ENCODE measurements around the gene TAF4B. TPM values are rescaled to one million over a fixed set of nuclear protein-coding genes. Genes with fewer than 3 reads are reported as not detected.
"Not testable (repeated sequence)": the region's sequence is repeated elsewhere in the genome, so short reads cannot be mapped to it uniquely, and the experiment has no call there.

The TAF4B gene
- total and polyA plus RNA-seq, 2 of the 8 experiments (the other 6 are each of a cell fraction or from before 2014, with no cell fraction given) = 9.3 to 19.8 TPM

DNA sequence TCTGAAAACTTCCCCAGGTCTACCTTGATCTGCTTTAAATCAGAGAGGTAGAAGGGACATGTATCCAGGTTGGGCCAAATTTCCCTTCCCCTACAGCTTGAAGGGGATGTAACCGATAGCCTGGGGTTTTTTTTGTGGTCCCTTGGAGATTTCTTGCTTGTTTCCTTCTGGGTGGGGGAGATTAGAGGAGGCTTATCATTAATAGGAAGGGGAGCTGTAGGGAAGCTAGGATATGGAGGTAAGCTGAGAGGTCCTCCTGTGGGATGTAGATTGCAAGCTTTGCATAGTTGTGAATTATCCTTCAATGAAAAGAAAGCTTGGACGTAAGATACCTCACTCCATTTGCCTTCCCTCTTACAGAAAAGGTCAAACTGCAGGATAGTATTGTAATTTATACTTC is 11.1 kb downstream of the TAF4B start:
- H3K4me1 ChIP-seq (replicated peaks in 1 of 4; ENCODE audit: control insufficient read depth in 3 of 4, insufficient read depth in 4 of 4, low read length in 3 of 4) = peaks cover 0 to 33% (median 12%) of the 10 kb centered on the region in 4 experiments; a peak in 4 of 7 replicates
- POLR2A ChIA-PET (ENCODE audit: partially characterized antibody) = interaction anchor here (1.2 kb wide), 1 partner anchor 12 kb away, joined by 3 read pairs; no protein-coding TSS in a partner anchor

DNA sequence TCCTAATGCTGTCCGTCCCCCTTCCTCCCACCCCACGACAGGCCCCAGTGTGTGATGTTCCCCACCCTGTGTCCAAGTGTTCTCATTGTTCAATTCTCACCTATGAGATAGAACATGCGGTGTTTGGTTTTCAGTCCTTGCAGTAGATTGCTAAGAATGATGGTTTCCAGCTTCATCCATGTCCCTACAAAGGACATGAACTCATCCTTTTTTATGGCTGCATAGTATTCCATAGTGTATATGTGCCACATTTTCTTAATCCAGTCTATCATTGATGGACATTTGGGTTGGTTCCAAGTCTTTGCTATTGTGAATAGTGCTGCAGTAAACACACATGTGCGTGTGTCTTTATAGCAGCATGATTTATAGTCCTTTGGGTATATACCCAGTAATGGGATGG is 12.5 kb downstream of the TAF4B start:
- H4K8ac ChIP-seq (ENCODE audit: extremely low read depth, insufficient read depth, low read length); H3K23ac ChIP-seq (ENCODE audit: insufficient read length); H3K27ac ChIP-seq (ENCODE audit: low read depth, low read length); H3K56ac ChIP-seq (replicated peaks; ENCODE audit: insufficient read length, low read depth, low read length); CTCF ChIA-PET (ENCODE audit: partially characterized antibody); H4K20me1 ChIP-seq (replicated peaks in 1 of 2; ENCODE audit: control insufficient read depth in 1 of 2, insufficient read depth in 2 of 2, low read length in 2 of 2); H4K91ac ChIP-seq (replicated peaks; ENCODE audit: insufficient read length, low read length); H3K79me1 ChIP-seq (ENCODE audit: low read depth, low read length); H3K4me3 ChIP-seq (ENCODE audit: extremely low read depth in 1 of 4, insufficient read depth in 2 of 4, low read depth in 3 of 4, low read length in 4 of 4); H3K4me2 ChIP-seq (ENCODE audit: insufficient read depth in 1 of 2, low read depth in 2 of 2, low read length in 2 of 2); H2AK5ac ChIP-seq (ENCODE audit: low read depth, low read length); H3K23me2 ChIP-seq (ENCODE audit: low read depth, low read length); H3K9ac ChIP-seq (replicated peaks in 1 of 4; ENCODE audit: extremely low read depth in 1 of 4, low read depth in 3 of 4, low read length in 3 of 4); H2BK120ac ChIP-seq (replicated peaks; ENCODE audit: low read depth, low read length); H2BK5ac ChIP-seq (ENCODE audit: low read depth, low read length); H3K9me3 ChIP-seq (ENCODE audit: insufficient read depth in 2 of 2, low read depth in 1 of 2, low read length in 1 of 2); H3K4ac ChIP-seq (replicated peaks; ENCODE audit: insufficient read length, low read depth, low read length); H3K14ac ChIP-seq (ENCODE audit: insufficient read length); H4K5ac ChIP-seq (ENCODE audit: insufficient read length, low read depth, low read length); POLR2A ChIA-PET (ENCODE audit: partially characterized antibody); H2BK15ac ChIP-seq (ENCODE audit: low read length); H2AFZ ChIP-seq (ENCODE audit: low read length); H2BK12ac ChIP-seq (ENCODE audit: low read depth, low read length); H3K18ac ChIP-seq (ENCODE audit: extremely low read depth, low read length); H3K27me3 ChIP-seq (replicated peaks in 1 of 4; ENCODE audit: control insufficient read depth in 3 of 4, extremely low read depth in 1 of 4, insufficient read depth in 3 of 4, low read length in 3 of 4); H3K36me3 ChIP-seq (ENCODE audit: control insufficient read depth in 2 of 4, insufficient read depth in 4 of 4, low read length in 3 of 4); FAIRE-seq; H2BK20ac ChIP-seq (ENCODE audit: low read length); DNase-seq (ENCODE audit: low read depth in 1 of 2, low spot score in 2 of 2): not testable (repeated sequence)
- WGBS, 2 experiments (ENCODE audit: extremely low coverage in 1 of 2, insufficient coverage in 1 of 2, insufficient read length in 1 of 2, insufficient replicate concordance in 2 of 2, low coverage in 1 of 2, low lambda C conversion rate in 2 of 2, missing lambda C conversion rate in 1 of 2) = 87% methylated on average over 4 of the region's 4 CpGs; no CpG with 5 or more reads in 1 of the 2 experiments
- peaks cover 3 to 65% of the 10 kb centered on the region in 2 experiments; a peak in 3 of 4 replicates for H3K79me2 ChIP-seq (ENCODE audit: control insufficient read depth in 1 of 2, insufficient read depth in 2 of 2, low read length in 2 of 2)
- peaks cover 0 to 23% (median 8%) of the 10 kb centered on the region in 4 experiments; a peak in 4 of 7 replicates for H3K4me1 ChIP-seq (replicated peaks in 1 of 4; ENCODE audit: control insufficient read depth in 3 of 4, insufficient read depth in 4 of 4, low read length in 3 of 4)

More for the DNA sequence above, 11.1 kb downstream of the TAF4B start:
- H2BK12ac ChIP-seq (ENCODE audit: low read depth, low read length); H3K9ac ChIP-seq (replicated peaks in 1 of 4; ENCODE audit: extremely low read depth in 1 of 4, low read depth in 3 of 4, low read length in 3 of 4); H3K9me3 ChIP-seq (ENCODE audit: insufficient read depth in 2 of 2, low read depth in 1 of 2, low read length in 1 of 2); H4K8ac ChIP-seq (ENCODE audit: extremely low read depth, insufficient read depth, low read length); H3K27ac ChIP-seq (ENCODE audit: low read depth, low read length); H3K79me1 ChIP-seq (ENCODE audit: low read depth, low read length); H2BK20ac ChIP-seq (ENCODE audit: low read length); H4K5ac ChIP-seq (ENCODE audit: insufficient read length, low read depth, low read length); H3K27me3 ChIP-seq (replicated peaks in 1 of 4; ENCODE audit: control insufficient read depth in 3 of 4, extremely low read depth in 1 of 4, insufficient read depth in 3 of 4, low read length in 3 of 4); H4K20me1 ChIP-seq (replicated peaks in 1 of 2; ENCODE audit: control insufficient read depth in 1 of 2, insufficient read depth in 2 of 2, low read length in 2 of 2); H3K4ac ChIP-seq (replicated peaks; ENCODE audit: insufficient read length, low read depth, low read length); H3K36me3 ChIP-seq (ENCODE audit: control insufficient read depth in 2 of 4, insufficient read depth in 4 of 4, low read length in 3 of 4); H3K56ac ChIP-seq (replicated peaks; ENCODE audit: insufficient read length, low read depth, low read length); H2AFZ ChIP-seq (ENCODE audit: low read length); H2BK120ac ChIP-seq (replicated peaks; ENCODE audit: low read depth, low read length); H3K23ac ChIP-seq (ENCODE audit: insufficient read length); H3K23me2 ChIP-seq (ENCODE audit: low read depth, low read length); H3K4me3 ChIP-seq (ENCODE audit: extremely low read depth in 1 of 4, insufficient read depth in 2 of 4, low read depth in 3 of 4, low read length in 4 of 4); H2AK5ac ChIP-seq (ENCODE audit: low read depth, low read length); H3K14ac ChIP-seq (ENCODE audit: insufficient read length); H4K91ac ChIP-seq (replicated peaks; ENCODE audit: insufficient read length, low read length); FAIRE-seq; H2BK5ac ChIP-seq (ENCODE audit: low read depth, low read length); H3K18ac ChIP-seq (ENCODE audit: extremely low read depth, low read length); DNase-seq (ENCODE audit: low read depth in 1 of 2, low spot score in 2 of 2); H2BK15ac ChIP-seq (ENCODE audit: low read length): not testable (repeated sequence)
- CTCF ChIA-PET (ENCODE audit: partially characterized antibody) = interaction anchor here (1.0 kb wide), 1 partner anchor 316 kb away, joined by 3 read pairs; no protein-coding TSS in a partner anchor
- peaks cover 3 to 64% of the 10 kb centered on the region in 2 experiments; a peak in 3 of 4 replicates for H3K79me2 ChIP-seq (ENCODE audit: control insufficient read depth in 1 of 2, insufficient read depth in 2 of 2, low read length in 2 of 2)
- WGBS, 2 experiments (ENCODE audit: extremely low coverage in 1 of 2, insufficient coverage in 1 of 2, insufficient read length in 1 of 2, insufficient replicate concordance in 2 of 2, low coverage in 1 of 2, low lambda C conversion rate in 2 of 2, missing lambda C conversion rate in 1 of 2) = 69% methylated on average over 2 of the region's 2 CpGs; no CpG with 5 or more reads in 1 of the 2 experiments
- H3K4me2 ChIP-seq (ENCODE audit: insufficient read depth in 1 of 2, low read depth in 2 of 2, low read length in 2 of 2) = 0 out of 4 replicates have a peak overlapping the region, but pooled peaks of 1 of the 2 experiments have one; percentile 1
